ENCODE data around the gene LRRTM4.

DNA sequence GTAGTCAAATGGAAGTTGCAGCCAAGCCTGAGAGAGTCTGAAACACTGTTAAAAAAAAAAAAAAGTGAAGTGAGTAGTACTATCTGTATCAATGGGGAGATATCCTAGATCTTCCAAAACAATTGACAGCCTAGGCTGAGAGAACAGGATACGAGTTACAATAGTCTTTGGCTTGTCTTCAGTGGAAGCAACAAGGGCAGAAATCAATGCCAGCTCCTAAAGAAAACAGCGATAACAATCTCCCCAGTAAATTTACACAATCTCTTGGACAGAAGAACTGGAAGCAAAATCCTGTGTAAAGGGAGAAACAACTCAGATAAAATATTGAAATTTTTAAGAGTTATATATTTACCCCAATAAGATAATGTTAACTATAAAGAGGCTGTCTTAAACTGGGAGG lies 508.7 kb downstream of the LRRTM4 start:
- TF ChIP-seq, protein P1, sequence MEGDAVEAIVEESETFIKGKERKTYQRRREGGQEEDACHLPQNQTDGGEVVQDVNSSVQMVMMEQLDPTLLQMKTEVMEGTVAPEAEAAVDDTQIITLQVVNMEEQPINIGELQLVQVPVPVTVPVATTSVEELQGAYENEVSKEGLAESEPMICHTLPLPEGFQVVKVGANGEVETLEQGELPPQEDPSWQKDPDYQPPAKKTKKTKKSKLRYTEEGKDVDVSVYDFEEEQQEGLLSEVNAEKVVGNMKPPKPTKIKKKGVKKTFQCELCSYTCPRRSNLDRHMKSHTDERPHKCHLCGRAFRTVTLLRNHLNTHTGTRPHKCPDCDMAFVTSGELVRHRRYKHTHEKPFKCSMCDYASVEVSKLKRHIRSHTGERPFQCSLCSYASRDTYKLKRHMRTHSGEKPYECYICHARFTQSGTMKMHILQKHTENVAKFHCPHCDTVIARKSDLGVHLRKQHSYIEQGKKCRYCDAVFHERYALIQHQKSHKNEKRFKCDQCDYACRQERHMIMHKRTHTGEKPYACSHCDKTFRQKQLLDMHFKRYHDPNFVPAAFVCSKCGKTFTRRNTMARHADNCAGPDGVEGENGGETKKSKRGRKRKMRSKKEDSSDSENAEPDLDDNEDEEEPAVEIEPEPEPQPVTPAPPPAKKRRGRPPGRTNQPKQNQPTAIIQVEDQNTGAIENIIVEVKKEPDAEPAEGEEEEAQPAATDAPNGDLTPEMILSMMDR (IDR thresholded peaks at IDR 0.05), result no peak
- TF ChIP-seq EZH2 (IDR thresholded peaks at IDR 0.05; ENCODE audit: borderline replicate concordance, insufficient read depth, low read depth, low read length, poor library complexity, severe bottlenecking), result no peak
